GM12873 (cell line): ENCODE data around the gene TBC1D24.

Source experiments
- CTCF ChIP-seq: IDR thresholded peaks from 2 replicates; pipeline ENCODE4 v1.5.1; 2012; ENCODE audit warnings: low read depth, mild to moderate bottlenecking, moderate library complexity, low read length, control low read depth; ENCODE audit not compliant: insufficient read depth; ENCODE audit errors: missing control alignments

The TBC1D24 gene

GRCh38 chr16:2467528-2468232 is 7.2 kb upstream of the TBC1D24 start:
- peak; percentile 18 for TF ChIP-seq CTCF

- no peak for TF ChIP-seq CTCF
Observed at GRCh38 chr16:2468233-2468724, 6.6 kb upstream of the TBC1D24 start.

- TF ChIP-seq CTCF, result no peak
Observed at GRCh38 chr16:2468725-2469398, 6.1 kb upstream of the TBC1D24 start.

GRCh38 chr16:2469399-2470233 is 5.3 kb upstream of the TBC1D24 start:
- TF ChIP-seq CTCF, result no peak

GRCh38 chr16:2470234-2470601 is 4.7 kb upstream of the TBC1D24 start:
- TF ChIP-seq CTCF, result no peak

GRCh38 chr16:2470603-2471015 is 4.3 kb upstream of the TBC1D24 start:
- TF ChIP-seq CTCF, result no peak
